Hematopoietic multipotent progenitor cell treated with erythropoietin and hydrocortisone succinate and interleukin-3 and kit ligand, for 17 days (in vitro differentiated cells): ENCODE data around the gene KRTAP10-2.
"Not testable (repeated sequence)": the region's sequence is repeated elsewhere in the genome, so short reads cannot be mapped to it uniquely, and the experiment has no call there.

Source experiments
- DNase-seq: peaks from one replicate; pipeline ENCODE4 v3.0.0-alpha.2; 2015; ENCODE audit warnings: low spot score

KRTAP10-2 gene

DNA sequence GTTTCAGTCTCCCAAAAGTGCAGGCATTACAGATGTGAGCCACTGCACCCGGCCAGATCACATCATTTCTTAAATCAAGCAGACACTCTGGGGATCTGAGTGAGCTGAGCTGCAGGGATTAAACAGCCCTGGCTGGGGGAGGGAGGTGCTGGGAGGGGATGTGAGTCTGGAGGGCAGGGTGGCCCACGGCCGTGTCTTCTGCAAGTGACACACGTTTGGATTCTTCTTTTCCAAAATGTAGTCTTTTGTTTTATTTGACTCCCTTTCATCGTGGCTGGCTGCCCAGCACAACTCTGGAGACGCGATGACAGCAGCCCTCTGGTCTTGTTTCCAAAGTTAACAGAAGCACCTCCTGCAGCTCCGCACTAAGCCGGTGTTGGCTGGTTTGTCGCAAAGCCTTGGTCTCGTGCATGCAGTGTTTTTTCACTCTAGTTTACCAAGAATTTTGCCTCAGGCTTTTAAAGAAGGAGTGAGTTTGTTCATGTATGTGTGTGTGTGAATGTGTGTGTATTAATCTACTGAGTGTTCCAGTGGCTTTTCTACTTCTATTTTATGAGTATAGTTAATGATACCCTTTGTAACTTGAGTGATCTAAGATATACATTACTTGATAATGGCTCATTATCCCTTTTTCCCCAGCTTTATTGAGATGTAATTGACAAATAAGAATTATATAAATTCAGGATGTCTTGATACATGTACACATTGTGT lies 31.9 kb upstream of the KRTAP10-2 start:
- no peak for DNase-seq

DNA sequence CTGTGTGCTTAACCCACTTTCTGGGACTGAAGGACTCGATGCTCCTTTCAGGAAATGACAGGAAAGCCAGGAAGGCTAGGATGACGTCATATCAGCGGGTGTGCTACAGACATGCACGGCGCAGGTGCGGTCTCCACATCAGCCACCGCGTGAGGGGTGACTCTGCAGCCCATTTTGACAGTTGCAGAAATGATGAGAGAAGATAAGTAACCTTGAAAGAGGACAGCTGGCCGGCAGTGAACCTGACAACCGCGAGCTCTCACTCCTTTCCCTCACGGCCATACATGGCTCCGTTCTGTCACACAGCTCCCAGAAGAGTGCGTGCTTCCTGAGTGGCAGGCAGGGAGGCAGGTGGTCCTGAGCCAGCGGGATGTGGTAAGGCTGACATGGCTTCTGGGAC lies 30.8 kb upstream of the KRTAP10-2 start:
- DNase-seq, result no peak

DNA sequence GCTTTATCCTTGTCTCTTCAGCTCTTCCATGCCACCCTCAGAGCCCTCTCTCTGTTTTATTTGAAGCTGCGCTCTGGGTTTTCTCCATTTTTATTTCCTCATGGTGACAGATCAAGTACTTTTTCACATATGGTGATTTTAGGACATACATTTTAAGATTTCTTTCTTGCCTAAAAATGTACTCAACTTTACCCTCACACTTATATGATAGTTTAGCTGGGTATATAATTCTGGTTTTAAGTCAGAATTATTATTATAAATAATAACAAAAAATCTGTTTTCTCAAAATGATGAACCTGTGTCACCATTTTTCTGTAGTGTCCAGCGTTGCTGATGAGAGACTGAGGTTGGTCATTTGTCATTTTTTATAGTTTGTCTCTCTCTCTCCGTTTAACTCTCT lies 29.9 kb upstream of the KRTAP10-2 start:
- no peak for DNase-seq

DNA sequence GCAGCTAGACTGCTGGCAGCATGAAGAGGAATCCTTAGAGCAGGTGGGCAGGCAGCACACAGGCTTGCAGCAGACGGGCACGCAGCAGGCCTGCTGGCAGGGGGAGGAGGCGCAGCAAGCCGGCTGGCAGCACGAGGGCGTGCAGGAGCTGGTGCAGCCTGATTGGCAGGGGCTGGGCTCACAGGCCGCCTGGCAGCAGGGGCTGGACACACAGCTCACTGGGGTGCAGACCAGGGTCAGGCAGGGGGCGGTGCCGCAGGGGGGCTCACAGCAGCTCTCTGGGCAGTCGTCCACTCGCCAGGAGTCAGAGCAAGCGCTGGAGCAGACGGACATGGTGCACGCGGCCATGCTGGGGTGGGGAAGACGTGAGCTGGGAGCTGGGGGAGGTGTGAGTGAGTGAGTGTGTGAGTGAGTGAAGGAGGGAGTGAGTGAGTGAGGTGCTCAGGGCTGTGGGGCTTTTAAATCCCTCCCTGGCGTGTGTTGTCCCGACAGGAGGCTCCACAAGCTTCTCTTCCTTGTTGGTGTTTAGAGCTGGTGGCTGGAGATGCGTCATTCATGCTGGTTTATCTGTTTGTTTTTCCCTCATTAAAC lies 29.0 kb upstream of the KRTAP10-2 start, which contains the start of gene KRTAP10-5:
Gene KRTAP10-5, minus strand, starts transcription at position 374 of the 591 bp plus-strand sequence. Its CDS starts 26 bp downstream, at position 348.
- not testable (repeated sequence) for DNase-seq

DNA sequence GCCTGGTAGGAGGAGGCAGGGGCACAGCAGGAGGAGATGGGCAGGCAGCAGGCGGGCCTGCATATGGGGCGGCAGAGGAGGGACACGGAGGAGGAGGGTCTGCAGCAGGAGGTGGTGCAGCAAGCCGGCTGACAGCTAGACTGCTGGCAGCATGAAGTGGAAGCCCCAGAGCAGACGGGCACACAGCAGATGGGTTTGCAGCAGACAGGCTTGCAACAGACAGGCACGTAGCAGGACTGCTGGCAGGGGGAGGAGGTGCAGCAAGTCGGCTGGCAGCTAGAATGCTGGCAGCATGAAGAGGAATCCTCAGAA lies 28.5 kb upstream of the KRTAP10-2 start:
- no peak for DNase-seq

DNA sequence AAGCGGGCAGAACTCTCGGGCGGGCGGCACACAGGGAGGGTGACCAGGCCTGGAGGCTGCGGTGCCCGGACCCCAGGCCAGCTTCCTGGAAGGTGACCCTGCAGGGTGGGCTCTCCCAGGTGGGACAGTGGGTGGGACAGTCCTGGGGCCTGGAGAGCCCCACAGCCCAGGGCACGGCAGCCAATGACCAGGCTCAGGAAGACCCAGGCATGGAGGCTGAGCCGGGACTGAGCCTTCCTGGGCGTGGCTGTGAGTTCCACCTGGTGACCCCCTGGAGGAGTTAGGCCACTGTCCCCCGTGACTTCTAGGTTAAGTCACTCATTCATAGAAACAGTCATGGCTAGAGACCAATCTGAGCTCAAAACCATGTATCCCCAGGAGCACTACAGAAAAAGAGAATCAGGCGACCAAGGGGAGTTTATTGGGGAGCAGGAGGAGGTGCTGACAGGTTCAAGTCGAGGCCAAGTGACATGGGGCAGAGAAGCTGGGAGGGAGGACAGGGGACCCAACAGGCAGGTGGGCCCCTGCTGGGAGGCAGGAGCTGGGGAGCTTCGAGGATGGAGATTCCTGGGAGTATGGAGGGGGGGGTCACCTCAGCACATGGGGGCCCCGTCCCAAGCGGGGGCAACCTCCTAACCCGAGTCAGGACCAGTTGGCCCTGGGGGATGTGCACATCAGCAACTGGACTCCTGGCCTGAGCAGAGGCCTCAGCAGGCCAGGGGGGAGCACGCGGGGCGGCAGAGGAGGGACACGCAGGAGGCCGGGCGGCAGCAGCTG lies 27.9 kb upstream of the KRTAP10-2 start:
- DNase-seq, result no peak

DNA sequence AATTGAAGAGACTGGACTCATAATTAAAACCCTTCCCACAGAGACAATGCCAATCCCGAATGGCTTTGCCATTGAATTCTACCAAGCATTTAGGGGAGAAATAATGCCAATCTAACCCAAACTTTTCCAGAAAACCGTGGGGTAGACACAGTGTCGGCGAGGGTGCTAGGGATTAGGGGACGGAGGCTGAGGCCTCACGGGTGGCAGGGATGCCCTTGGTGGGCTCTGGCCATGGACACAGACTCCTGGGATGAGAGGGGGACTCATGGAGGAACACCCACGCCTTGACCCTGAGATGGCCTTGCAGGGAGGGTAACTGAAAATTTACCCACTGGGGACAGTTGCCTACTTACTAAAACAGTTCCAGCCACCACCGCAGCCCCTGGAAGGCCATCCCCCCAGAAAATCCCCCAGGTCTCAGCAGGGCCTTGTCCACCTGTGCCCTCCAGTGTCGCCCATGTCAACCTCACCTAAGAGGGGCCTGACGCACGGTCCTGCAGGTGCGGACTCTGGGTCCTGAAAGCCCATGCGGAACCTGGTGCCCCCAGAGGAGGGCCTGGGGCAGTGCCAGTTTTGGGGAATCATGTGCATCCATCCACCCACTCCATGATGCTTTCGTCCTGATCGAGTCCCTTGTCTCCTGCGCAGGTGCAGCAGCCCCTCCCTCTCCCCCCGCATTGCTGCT lies 27.2 kb upstream of the KRTAP10-2 start:
- no peak for DNase-seq

DNA sequence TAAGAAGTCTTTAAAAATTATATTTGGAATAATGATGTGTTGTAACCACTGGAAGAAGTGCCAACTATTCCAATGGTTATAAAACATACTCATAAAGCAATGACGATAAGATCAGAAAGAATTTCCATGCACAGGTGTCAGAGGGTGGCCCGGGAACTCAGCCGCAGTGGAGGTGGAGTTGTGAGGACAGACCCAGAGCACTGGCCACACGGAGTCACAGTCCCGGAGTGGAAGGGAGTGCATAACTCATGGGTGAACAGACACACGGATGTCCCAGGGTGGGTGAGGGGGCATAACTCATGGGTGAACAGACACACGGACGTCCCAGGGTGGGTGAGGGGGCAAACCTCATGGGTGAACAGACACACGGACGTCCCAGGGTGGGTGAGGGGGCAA lies 24.7 kb upstream of the KRTAP10-2 start:
- no peak for DNase-seq

DNA sequence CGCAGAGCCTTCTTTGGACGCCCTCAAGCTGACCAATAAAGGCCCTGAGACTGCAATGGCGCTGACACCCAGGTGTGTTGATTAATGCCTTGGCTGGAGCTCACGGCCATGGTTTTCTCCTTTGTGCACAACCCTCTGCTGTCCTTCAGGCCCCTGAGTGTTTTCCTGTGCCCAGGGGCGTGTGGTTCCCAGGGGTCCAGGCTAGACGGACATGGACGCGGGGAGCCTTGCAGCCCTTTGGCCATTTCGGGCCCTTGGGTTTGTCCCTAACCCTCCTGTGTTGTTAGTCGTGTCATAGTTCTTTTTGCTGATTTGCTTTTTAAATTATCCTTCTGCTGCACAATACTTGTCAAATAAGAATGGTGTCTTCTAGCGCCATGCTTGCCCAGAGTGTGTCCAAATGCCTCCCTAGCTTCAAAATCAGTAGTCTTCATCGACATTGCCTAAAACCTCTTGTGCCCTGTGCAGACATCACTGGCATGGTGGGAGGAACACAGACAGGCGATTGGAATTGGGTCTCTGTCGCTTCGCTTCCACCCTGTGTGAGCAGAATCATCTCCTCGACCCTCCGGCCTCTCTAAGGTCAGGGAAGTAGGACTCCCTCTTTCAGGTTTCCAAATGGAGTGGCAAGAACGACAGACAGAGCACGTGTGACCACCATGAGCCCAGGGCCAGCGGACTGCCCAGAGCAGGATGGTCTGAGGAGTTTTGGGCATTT lies 24.2 kb upstream of the KRTAP10-2 start:
- DNase-seq, result no peak

DNA sequence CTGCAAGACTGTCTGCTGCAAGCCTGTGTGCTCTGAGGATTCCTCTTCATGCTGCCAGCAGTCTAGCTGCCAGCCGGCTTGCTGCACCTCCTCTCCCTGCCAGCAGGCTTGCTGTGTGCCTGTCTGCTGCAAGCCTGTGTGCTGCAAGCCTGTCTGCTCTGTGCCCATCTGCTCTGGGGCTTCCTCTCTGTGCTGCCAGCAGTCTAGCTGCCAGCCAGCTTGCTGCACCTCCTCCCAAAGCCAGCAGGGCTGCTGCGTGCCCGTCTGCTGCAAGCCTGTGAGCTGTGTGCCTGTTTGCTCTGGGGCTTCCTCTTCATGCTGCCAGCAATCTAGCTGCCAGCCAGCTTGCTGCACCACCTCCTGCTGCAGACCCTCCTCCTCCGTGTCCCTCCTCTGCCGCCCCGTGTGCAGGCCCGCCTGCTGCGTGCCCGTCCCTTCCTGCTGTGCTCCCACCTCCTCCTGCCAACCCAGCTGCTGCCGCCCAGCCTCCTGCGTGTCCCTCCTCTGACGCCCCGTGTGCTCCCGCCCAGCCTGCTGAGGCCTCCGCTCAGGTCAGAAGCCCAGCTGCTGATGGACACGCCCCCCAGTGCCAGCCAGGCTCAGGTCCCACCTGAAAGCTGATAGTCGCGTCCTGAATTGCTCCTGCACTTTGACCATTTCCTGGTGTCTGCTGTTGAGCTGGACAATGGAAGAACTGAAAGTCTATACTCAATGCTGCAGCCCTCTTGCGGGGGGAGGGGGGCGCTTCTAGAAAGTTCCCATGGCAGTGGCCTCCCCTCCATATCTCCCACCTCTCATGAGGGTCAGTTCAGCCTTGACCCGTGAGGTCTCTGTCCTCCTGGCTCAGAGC lies 23.4 kb upstream of the KRTAP10-2 start:
- no peak for DNase-seq

DNA sequence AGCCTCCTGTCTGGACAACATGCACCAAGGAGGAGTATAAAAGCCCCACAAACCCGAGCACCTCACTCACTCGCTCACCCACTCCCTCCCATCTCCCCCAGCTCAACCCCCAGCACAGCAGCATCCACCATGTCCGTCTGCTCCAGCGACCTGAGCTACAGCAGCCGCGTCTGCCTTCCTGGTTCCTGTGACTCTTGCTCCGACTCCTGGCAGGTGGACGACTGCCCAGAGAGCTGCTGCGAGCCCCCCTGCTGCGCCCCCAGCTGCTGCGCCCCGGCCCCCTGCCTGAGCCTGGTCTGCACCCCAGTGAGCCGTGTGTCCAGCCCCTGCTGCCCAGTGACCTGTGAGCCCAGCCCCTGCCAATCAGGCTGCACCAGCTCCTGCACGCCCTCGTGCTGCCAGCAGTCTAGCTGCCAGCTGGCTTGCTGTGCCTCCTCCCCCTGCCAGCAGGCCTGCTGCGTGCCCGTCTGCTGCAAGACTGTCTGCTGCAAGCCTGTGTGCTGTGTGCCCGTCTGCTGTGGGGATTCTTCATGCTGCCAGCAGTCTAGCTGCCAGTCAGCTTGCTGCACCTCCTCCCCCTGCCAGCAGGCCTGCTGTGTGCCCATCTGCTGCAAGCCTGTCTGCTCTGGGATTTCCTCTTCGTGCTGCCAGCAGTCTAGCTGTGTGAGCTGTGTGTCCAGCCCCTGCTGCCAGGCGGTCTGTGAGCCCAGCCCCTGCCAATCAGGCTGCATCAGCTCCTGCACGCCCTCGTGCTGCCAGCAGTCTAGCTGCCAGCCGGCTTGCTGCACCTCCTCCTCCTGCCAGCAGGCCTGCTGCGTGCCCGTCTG lies 22.5 kb upstream of the KRTAP10-2 start, which contains the start of gene KRTAP10-4:
Gene KRTAP10-4, plus strand, starts transcription at position 100 of the 827 bp plus-strand sequence. Its CDS starts 30 bp downstream, at position 130.
- DNase-seq, result not testable (repeated sequence)

DNA sequence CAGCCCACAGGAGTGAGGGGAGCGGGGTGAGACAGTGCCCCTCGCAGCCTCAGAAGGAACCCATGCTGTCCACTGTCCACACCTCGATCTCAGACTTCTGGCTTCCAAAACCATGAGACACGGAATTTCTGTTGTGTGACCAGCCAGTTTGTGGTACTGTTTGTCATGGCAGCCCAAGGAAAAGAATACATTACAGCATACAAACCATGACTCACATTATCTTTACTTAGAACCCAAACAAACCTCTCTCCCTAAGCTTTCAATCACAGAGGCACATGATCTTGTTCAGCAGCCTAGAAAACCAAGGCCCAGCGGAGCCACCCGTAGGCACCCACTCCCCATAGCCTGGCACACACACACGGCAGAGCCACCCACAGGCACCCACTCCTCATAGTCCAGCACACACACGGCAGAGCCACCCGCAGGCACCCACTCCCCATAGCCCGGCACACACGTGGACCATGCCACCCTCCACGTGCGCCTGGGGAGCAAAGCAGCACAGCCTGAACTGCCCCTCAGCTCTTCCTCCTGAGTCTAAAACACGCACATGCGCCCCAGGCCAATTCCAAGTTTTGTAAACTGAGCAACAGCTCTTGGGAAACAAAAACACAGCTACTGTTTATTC lies 21.8 kb upstream of the KRTAP10-2 start:
- no peak for DNase-seq

DNA sequence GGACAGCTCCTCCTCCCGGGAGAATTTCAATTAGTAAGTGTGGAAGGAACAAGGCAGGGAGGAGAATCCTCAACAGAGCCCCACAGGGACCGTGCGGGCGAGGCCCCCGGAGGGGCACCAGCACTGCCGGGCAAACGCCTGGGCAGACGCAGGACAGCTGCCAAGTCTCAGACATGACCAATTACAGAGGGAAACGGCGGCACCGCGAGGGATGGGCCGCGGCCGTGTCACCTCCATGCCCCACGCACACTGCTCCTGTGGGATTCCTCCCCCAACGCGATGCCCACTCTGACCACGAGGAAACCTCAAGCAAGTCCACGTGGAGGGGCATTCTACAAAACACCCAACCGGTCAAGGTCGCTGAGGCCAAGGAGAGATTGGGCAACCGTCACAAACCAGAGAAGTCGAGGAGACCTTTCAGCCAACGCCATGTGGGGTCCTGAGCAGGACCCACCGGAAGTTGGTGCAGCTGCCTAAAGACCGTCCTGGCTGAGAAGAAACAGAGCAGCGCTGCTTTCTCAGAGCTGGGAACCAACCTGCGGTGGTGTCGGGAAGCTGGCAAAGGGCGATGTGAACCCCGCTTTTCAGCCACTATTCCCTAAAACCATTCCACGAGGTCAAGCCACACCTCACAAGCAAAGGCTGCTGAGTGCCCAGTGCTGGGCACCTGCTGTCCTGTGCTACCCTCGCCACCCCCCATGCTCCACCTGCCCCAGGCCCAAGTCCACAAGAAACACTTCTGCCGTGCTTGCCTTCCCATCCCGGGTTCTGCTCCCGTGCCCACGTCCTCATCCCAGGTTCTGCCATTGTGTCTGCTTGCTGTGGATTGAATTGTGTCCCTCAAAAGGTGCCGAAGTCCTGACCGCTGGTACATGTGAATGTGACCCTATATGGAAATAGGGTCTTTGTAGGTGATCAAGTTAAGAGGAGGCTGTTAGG lies 20.8 kb upstream of the KRTAP10-2 start:
- no peak for DNase-seq

DNA sequence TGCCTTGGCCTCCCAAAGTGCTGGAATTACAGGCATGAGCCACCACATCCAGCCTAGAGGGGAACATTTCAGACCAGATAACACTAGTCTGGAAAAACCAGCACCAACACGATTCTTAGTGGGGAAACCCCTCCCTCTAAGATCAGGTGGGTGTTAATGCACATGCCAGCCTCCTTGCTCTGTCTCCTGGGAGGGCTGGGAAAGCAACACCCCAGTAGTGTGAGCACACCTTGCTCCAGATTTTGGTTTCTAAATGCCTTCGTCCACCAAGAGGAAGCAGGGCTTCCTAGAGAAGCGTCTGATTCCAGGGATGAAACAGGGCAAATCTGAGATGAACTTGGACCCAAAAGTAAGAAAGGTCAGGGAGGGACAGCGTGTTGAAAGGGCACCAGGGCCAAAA lies 20.0 kb upstream of the KRTAP10-2 start:
- no peak for DNase-seq

DNA sequence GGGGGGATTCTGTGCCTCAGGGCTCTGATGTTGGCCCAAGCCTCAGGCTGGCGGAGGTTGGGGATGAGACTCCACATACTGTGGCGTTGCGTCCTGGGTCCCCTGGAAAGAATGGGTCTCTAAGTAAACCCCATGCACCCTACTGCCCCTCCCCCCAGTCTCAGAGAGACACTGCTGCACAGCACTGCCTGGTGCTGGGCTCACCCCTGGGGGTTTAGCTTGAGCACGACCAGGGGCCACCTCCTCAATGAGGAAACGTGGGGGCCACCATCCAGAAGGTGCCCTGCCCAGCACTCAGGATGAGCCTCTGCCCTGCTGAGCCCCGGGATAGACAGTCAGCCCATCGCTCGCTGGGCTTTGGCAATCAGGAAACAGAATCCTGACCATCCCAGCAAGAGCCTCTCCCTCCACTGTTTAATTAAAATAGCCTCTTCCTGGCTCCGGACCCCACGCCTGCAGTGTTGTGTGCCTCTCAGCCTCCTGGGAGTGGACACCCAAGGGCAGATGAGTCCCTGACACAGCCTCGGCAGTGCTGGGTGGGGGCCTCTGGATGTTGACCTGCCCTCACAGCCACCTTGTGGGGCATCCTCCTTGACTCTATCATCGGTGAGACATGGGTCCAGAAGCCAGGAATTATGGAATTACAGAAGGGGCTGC lies 18.7 kb upstream of the KRTAP10-2 start:
- DNase-seq, result no peak

DNA sequence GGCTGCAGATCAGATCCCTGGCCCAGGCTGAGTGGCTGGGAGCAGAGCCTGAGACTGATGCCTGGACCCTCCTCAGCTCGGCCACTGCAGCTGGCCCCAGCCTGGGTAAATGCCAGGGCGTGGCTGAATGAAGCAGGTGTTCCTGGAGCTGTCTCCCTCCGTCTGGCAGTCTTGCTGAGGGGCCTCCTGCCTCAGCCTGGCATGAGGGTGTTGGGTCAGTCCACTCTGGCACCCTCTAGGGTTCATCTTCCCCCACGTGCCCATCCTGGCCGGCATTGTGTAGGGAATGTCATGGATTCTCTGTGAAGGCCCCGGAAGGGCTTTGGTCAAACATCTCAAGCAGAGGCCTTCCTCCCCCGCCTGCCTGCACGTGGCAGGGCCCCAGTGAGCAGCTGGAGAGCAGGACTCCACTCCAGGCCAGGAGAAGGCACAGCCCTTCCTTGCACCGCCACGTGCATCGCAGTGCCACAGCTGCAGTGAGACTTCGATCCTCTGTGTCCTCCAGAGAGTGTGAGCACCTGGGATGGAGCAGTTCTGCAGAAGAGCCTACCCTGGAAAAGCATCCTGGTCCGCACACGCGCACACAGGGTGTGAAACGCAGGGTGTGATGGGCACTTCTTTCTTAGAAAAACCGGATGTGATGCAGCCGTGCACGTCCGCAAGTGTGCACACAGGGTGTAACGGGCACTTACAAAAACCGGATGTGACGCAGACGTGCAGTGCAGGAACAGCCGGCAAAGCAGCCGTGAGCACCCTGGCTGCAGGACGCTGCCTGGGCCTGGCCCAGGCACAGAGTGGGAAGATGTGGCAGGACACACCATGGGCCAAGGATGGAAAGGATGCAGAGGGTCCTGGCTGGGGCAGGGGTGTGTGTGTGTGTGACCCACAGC lies 17.6 kb upstream of the KRTAP10-2 start:
- DNase-seq, result no peak

DNA sequence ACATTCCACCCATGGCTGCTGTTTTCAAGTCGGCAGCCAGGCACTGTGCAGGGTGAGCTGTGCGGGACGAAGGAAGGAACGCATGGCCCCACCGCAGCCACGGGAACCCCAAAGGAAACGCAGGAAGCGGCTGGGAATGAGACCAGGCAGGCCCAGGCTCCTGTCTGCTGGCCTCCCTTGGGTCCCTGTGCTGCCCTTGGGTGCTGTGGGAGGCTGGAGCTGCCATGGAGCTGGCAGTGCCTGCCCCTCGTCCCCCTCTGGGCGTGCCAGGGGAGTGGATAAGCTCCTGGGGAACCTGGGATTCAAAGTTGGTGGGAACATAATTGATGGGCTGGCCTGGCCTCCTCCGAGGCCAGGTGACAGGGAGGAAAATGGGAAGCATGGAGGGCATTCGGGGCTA lies 17.0 kb upstream of the KRTAP10-2 start:
- DNase-seq, result no peak
